Ishikawa (cell line): Measurements from ENCODE around the gene ZHX3.

Source experiments
- CEBPB ChIP-seq: IDR thresholded peaks from 2 replicates; pipeline ENCODE4 v1.6.1; 2012
- CREB1 ChIP-seq: IDR thresholded peaks from 2 replicates; pipeline ENCODE4 v1.6.1; 2012; ENCODE audit warnings: low read depth
- EGR1 ChIP-seq: IDR thresholded peaks from 2 replicates; pipeline ENCODE4 v1.6.1; 2012
- EP300 ChIP-seq: IDR thresholded peaks from 2 replicates; pipeline ENCODE4 v1.6.1; 2012; ENCODE audit warnings: borderline replicate concordance
- FOXM1 ChIP-seq: IDR thresholded peaks from 2 replicates; pipeline ENCODE4 v1.6.1; 2012; ENCODE audit warnings: low read depth, borderline replicate concordance
- MAX ChIP-seq: IDR thresholded peaks from 2 replicates; pipeline ENCODE4 v1.6.1; 2012
- NFIC ChIP-seq: IDR thresholded peaks from 2 replicates; pipeline ENCODE4 v1.6.1; 2012
- RAD21 ChIP-seq: IDR thresholded peaks from 2 replicates; pipeline ENCODE4 v1.6.1; 2012; ENCODE audit warnings: low read depth
- TAF1 ChIP-seq: IDR thresholded peaks from 2 replicates; pipeline ENCODE4 v1.6.1; 2012; ENCODE audit warnings: low read depth, mild to moderate bottlenecking
- TCF12 ChIP-seq: IDR thresholded peaks from 2 replicates; pipeline ENCODE4 v1.6.1; 2012; ENCODE audit warnings: low read depth
- TEAD4 ChIP-seq: IDR thresholded peaks from 2 replicates; pipeline ENCODE4 v1.6.1; 2012
- YY1 ChIP-seq: IDR thresholded peaks from 2 replicates; pipeline ENCODE4 v1.6.1; 2012; ENCODE audit warnings: low read depth
- ZBTB7A ChIP-seq: IDR thresholded peaks from 2 replicates; pipeline ENCODE4 v1.6.1; 2012; ENCODE audit warnings: low read depth
- TF ChIP-seq, protein P1 (sequence below): IDR thresholded peaks from 2 replicates; pipeline ENCODE4 v1.6.1; 2012
- TF ChIP-seq, protein P2 (sequence below): IDR thresholded peaks from 2 replicates; pipeline ENCODE4 v1.6.1; 2012; ENCODE audit warnings: low read depth, mild to moderate bottlenecking

The ZHX3 gene

DNA sequence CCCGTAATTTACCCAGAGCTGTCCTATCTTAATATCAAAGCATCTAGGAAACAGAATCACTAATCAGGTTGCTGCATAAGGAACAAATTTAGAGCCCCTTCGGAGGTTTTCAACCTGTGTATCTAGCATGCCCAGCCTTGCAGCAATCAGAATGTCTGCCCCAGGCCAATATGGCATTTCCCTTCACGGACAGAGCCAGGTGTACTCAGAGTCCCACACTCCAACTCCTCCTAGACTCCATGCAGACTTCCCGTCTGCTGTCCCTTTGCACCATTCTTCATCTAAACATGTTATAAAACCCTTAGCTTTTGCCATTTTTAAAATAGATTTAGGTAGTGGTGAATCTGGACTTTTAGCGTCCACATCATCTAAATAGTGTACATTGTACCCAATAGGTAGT is 61.0 kb downstream of the ZHX3 start:
- TF ChIP-seq NFIC (no peak), CREB1 (no peak), EP300 (no peak), TCF12 (no peak), ZBTB7A (no peak), RAD21 (no peak), FOXM1 (no peak), MAX (no peak), YY1 (no peak), EGR1 (no peak), TEAD4 (no peak), TAF1 (no peak), CEBPB (no peak)
- TF ChIP-seq, protein P1, sequence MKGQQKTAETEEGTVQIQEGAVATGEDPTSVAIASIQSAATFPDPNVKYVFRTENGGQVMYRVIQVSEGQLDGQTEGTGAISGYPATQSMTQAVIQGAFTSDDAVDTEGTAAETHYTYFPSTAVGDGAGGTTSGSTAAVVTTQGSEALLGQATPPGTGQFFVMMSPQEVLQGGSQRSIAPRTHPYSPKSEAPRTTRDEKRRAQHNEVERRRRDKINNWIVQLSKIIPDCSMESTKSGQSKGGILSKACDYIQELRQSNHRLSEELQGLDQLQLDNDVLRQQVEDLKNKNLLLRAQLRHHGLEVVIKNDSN: no peak
- TF ChIP-seq, protein P2, sequence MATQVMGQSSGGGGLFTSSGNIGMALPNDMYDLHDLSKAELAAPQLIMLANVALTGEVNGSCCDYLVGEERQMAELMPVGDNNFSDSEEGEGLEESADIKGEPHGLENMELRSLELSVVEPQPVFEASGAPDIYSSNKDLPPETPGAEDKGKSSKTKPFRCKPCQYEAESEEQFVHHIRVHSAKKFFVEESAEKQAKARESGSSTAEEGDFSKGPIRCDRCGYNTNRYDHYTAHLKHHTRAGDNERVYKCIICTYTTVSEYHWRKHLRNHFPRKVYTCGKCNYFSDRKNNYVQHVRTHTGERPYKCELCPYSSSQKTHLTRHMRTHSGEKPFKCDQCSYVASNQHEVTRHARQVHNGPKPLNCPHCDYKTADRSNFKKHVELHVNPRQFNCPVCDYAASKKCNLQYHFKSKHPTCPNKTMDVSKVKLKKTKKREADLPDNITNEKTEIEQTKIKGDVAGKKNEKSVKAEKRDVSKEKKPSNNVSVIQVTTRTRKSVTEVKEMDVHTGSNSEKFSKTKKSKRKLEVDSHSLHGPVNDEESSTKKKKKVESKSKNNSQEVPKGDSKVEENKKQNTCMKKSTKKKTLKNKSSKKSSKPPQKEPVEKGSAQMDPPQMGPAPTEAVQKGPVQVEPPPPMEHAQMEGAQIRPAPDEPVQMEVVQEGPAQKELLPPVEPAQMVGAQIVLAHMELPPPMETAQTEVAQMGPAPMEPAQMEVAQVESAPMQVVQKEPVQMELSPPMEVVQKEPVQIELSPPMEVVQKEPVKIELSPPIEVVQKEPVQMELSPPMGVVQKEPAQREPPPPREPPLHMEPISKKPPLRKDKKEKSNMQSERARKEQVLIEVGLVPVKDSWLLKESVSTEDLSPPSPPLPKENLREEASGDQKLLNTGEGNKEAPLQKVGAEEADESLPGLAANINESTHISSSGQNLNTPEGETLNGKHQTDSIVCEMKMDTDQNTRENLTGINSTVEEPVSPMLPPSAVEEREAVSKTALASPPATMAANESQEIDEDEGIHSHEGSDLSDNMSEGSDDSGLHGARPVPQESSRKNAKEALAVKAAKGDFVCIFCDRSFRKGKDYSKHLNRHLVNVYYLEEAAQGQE: no peak

DNA sequence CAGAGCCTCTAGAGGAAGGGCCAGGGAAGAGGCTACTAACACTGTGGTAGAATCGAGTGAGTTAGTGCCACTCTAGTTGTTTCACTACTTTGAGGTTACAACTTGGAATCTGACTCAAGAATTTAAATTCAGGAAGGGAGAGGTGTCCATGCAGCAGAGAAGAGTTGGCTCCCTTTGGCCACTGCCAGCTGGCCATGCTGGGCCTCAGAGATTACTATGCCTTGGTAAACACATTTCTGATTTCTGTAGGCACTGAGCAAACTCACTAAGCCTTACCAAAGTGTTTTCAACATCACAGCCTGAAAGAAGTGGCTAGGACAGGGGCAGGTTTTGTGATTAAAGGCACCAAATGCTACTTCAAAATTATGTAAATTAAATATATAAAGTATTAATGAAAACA is 61.9 kb downstream of the ZHX3 start:
- TF ChIP-seq MAX: no peak
- TF ChIP-seq FOXM1: no peak
- TF ChIP-seq, protein P2: no peak
- TF ChIP-seq CREB1: no peak
- no peak for TF ChIP-seq NFIC
- TF ChIP-seq, protein P1: no peak

DNA sequence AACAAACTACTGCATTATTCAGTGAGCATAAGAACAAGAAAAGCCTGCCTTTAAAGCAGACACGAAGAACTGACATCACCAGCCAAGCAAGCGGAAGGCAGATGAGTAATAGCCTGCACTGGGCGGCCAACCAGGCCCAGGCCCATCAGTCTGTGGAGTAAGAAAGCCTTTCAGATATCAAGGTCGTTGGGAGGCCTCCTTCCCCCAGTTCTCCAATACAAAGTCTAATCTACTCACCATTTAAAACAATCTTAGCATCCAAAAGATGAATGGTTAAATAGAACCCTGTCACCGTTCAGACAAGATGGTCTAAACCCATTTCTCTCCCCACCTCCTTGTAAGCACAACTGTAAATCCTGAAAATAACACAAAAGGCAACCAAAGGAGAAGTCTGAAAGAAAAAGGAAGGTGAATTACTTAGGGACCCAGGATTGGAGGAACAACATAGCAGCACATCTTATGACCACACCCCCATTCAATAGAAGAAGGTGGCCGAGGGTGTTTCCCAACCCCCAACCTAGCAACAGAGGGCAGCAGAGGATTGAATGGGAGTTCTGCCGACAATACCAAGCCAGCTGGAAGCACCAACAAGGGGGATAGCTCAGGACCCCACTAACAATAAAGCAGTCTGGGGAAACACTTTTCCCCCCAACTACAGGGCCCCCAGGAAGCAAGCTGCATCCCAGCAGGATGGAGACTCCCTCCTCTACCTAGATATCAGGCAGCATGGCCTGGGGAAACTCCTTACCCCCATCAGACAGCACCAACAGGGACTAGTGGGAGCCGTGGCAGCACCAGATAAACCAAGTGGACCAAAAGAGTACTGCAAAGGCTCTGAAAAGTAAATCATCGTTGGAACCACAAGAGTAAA is 67.9 kb downstream of the ZHX3 start:
- TF ChIP-seq CREB1 (no peak), RAD21 (peak; percentile 18; the same call in 1 of the 2 replicates)

DNA sequence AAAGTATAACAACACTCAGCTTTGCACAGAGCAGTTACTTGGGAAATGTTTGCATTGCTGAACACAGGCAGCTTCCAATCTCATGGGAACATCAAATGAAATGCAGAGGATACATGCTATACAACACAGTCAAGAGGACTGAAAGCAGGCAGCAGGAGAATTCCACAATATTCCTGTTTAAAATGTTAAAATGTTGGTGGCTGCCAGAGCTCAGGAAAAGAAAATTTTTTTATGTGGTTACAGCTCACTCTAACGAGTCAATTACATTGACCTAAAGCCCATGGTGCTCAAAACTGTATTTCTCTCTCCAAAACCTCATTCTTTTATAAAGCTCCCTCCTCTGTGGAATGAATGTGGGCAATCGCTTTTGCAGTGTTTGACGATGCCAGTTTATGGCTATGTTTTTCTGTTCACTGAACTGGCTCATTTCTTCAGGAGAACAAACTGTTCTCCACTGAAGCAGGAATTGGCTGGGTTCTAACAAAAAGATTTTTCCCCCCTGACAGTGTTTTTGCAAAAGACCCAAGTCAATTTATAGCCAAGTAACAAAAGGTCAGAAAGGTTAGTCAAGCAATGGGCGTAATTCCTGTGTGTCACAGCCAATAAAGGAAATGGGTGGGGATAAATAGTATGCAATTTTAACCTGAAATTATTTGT is 69.0 kb downstream of the ZHX3 start:
- no peak for TF ChIP-seq MAX
- TF ChIP-seq FOXM1: no peak
- TF ChIP-seq, protein P1: no peak
- TF ChIP-seq NFIC: no peak
- TF ChIP-seq CEBPB: no peak
- TF ChIP-seq TAF1: no peak
- no peak for TF ChIP-seq EGR1
- TF ChIP-seq, protein P2: no peak
- TF ChIP-seq ZBTB7A: no peak
- no peak for TF ChIP-seq TCF12
